CD8-positive, alpha-beta memory T cell (primary cell): ENCODE results near the gene CAGE1. TPM values are rescaled to one million over a fixed set of nuclear protein-coding genes. Genes with fewer than 3 reads are reported as not detected.
A peak's percentile ranks its signal among the peaks of the same experiment; 100 is the strongest.
"Not testable (repeated sequence)": the region's sequence is repeated elsewhere in the genome, so short reads cannot be mapped to it uniquely, and the experiment has no call there.

ENCODE experiments used
- CTCF ChIA-PET: fragments of 350-600 bp; sonication (Branson Sonifier 250); formaldehyde crosslinking; loops from one replicate; lab custom pipeline; 2021; ENCODE audit warnings: antibody characterized with exemption; lab: Charles Lee
- POLR2A ChIA-PET: fragments of 350-600 bp; sonication (Branson Sonifier 250); formaldehyde crosslinking; loops from one replicate; lab custom pipeline; 2021; ENCODE audit warnings: antibody characterized with exemption; lab: Charles Lee
- DNase-seq, 5 donors: peaks; one replicate each; pipeline versions ENCODE4 v3.0.0 to v3.0.0-alpha.2; 2020 to 2022; ENCODE audit warnings: mixed read lengths in 1 of 5
- H3K27ac ChIP-seq: one replicate; pipeline ENCODE4 v1.7.0; 2013; ENCODE audit warnings: low read depth, mild to moderate bottlenecking, low read length, moderate library complexity
- H3K27me3 ChIP-seq: 2 replicates; pipeline ENCODE4 v1.7.0; 2013; ENCODE audit warnings: low read length, mild to moderate bottlenecking; ENCODE audit not compliant: insufficient read depth, poor library complexity, severe bottlenecking
- H3K36me3 ChIP-seq: 2 replicates; pipeline ENCODE4 v1.7.0; 2013; ENCODE audit warnings: mild to moderate bottlenecking, low read length, moderate library complexity; ENCODE audit not compliant: insufficient read depth
- H3K4me1 ChIP-seq: 2 replicates; pipeline ENCODE4 v1.7.0; 2013; ENCODE audit warnings: mild to moderate bottlenecking, low read length, moderate library complexity; ENCODE audit not compliant: insufficient read depth
- H3K4me3 ChIP-seq: 2 replicates; pipeline ENCODE4 v1.7.0; 2013; ENCODE audit warnings: mild to moderate bottlenecking, low read length
- H3K9me3 ChIP-seq: 2 replicates; pipeline ENCODE4 v1.7.0; 2013; ENCODE audit warnings: mild to moderate bottlenecking, low read length
- H3K27ac Mint-ChIP-seq, 8 donors: one replicate each; pipeline ENCODE4 v1.8.0; 2020 to 2021; ENCODE audit warnings: mixed read lengths in 8 of 8, mild to moderate bottlenecking in 6 of 8, inconsistent platforms in 3 of 8, moderate library complexity in 3 of 8
- H3K27me3 Mint-ChIP-seq, 2 donors: one replicate each; pipeline ENCODE4 v1.8.0; 2020 to 2021; ENCODE audit warnings: mixed read lengths in 2 of 2, mild to moderate bottlenecking in 1 of 2, moderate library complexity in 1 of 2
- H3K36me3 Mint-ChIP-seq, 3 donors: one replicate each; pipeline ENCODE4 v1.8.0; 2020 to 2021; ENCODE audit warnings: mixed read lengths in 3 of 3, inconsistent platforms in 1 of 3, mild to moderate bottlenecking in 1 of 3
- H3K4me1 Mint-ChIP-seq, 3 donors: one replicate each; pipeline ENCODE4 v1.8.0; 2020 to 2021; ENCODE audit warnings: mixed read lengths in 3 of 3, inconsistent platforms in 1 of 3, mild to moderate bottlenecking in 1 of 3
- H3K4me3 Mint-ChIP-seq, 7 donors: one replicate each; pipeline ENCODE4 v1.8.0; 2020 to 2021; ENCODE audit warnings: mixed read lengths in 7 of 7, mild to moderate bottlenecking in 6 of 7, moderate library complexity in 4 of 7, inconsistent platforms in 2 of 7
- H3K9me3 Mint-ChIP-seq, 5 donors: one replicate each; pipeline ENCODE4 v1.8.0; 2020 to 2022; ENCODE audit warnings: mixed read lengths in 5 of 5, mild to moderate bottlenecking in 3 of 5, moderate library complexity in 2 of 5, inconsistent platforms in 1 of 5
- polyA plus RNA-seq: library from polyadenylated mRNA; unstranded; fragments of 300-500 nt; fragmentation: Illumina TruSeq; gene quantifications from one replicate; pipeline ENCODE4 v1.2.3, GENCODE V29; 2021
- total RNA-seq, 2 experiments: library from RNA; stranded (reverse); gene quantifications; one replicate each; pipeline ENCODE4 v1.2.3, GENCODE V29; 2021

The CAGE1 gene
- total and polyA plus RNA-seq, 3 experiments from 2014 or later = 0.18 TPM; not detected in 2

DNA sequence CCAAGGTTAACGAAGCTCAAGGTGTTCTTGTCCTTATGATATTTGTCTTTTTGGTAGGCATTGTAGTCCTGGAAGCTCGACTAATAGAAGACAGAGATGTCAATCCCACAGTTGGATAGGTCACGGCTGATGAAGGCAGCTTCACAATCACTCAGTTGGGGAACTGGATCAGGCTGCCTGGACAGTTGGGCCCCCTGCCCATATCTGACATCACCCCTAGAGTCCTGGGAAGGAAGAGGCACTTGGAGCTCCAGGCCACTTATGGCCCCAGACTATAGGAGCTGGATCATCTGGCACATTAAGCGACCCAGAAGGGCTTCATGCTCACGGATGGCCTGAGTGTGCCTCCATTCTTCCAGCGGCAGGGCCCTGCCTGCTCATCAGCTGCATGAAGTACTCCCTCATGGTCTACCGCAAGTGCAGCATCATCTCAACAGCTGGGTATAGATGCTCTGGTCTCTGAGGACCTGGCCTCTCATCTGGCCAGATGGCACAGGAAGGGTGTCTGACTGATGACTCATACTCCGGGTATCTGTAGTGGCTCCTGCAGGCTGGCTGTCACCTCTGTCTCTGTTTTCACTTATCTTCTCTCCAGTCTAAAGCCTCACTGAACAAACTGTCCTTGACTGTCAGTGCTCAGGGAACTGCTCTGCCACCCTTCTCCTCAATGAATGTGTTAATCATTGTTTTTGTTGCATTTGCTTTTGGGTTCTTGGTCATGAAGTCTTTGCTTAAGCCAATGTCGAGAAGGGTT is 47.4 kb downstream of the CAGE1 start:
- H3K9me3 Mint-ChIP-seq = no peaks in the 10 kb centered on the region
- ChIA-PET CTCF (interaction anchor here (1.7 kb wide), 1 partner anchor 10 kb away, joined by 4 read pairs; no protein-coding TSS in a partner anchor), POLR2A (no interaction called here)

DNA sequence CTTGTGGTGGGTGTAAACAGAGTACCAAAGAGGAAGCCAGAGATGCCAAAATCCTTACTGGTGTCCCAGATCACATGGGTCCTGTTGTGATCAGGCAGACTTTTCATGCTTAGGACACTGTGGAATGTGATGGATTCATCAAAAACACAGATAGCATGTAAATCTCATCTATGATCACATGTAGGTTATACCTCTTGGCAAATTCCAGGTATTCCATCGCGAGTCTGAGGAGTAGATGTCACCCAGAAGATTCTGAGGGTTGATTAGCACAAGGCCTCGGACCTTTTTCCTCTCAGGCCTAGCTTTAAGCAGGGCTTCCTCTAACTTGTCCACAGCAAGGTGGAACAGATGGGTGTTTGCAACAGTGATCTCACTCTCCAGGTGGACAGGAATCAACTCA is 48.3 kb downstream of the CAGE1 start:
- ChIA-PET POLR2A (no interaction called here), CTCF (interaction anchor here (1.7 kb wide), 1 partner anchor 9 kb away, joined by 4 read pairs; no protein-coding TSS in a partner anchor)
- H3K27ac ChIP-seq = no peak overlapping the region
- no peak for DNase-seq
- no peaks in the 10 kb centered on the region for H3K4me1 ChIP-seq
- no peak overlapping the region for H3K4me3 Mint-ChIP-seq
- H3K9me3 ChIP-seq = no peaks in the 10 kb centered on the region
- no peaks in the 10 kb centered on the region for H3K9me3 Mint-ChIP-seq
- no peak overlapping the region for H3K27ac Mint-ChIP-seq
- no peaks in the 10 kb centered on the region for H3K36me3 ChIP-seq
- H3K27me3 ChIP-seq = no peaks in the 10 kb centered on the region
- peaks cover 0 to 2% (median 0%) of the 10 kb centered on the region in 3 donors for H3K4me1 Mint-ChIP-seq
- no peak overlapping the region for H3K4me3 ChIP-seq
- H3K36me3 Mint-ChIP-seq = peaks cover 0 to 3% (median 0%) of the 10 kb centered on the region in 3 donors
- peaks cover 9 to 31% of the 10 kb centered on the region in 2 donors for H3K27me3 Mint-ChIP-seq

More for the DNA sequence above, 47.4 kb downstream of the CAGE1 start:
- Histone ChIP-seq H3K27me3 (no peaks in the 10 kb centered on the region), H3K4me1 (no peaks in the 10 kb centered on the region), H3K4me3 (no peak overlapping the region), H3K9me3 (no peaks in the 10 kb centered on the region), H3K36me3 (no peaks in the 10 kb centered on the region), H3K27ac (no peak overlapping the region)
- DNase-seq = no peak
- Mint-ChIP-seq H3K36me3 (peaks cover 0 to 3% (median 0%) of the 10 kb centered on the region in 3 donors), H3K4me1 (peaks cover 0 to 2% (median 0%) of the 10 kb centered on the region in 3 donors), H3K27me3 (peaks cover 8 to 31% of the 10 kb centered on the region in 2 donors), H3K4me3 (no peak overlapping the region), H3K27ac (peak overlapping the region in 1 of 8 donors; percentile 34)

DNA sequence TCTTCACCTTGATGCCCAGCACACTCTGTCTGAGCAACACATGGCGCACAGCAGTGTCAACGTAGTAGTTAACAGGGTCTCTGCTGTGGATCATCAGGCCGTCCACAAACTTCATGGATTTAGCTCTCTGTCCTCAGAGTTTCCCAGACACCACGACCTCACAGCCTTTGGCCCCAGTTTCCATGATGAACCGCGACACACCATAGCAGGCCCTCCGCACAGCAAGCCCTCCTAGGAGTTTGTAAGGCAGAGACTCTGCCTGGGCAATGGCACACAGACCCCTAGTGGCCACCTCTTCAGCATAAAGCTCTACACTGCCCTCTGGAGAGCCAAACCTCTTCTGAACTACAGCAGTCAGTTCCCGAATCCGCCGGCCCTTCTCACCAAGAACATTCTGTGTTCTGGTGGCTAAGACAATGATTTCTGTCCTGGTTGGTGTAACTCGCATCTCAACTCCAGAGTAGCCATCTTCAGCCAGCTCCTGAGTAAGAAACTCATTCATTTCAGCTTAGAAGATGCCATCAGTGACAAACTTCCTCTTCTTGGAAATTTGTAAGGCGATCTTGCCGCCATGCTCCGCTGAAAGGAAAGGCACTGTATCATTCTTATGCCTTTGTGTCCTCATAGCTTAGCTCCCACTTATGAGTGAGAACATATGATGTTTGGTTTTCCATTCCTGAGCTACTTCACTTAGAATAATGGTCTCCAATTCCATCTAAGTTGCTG is 50.4 kb downstream of the CAGE1 start:
- DNase-seq, H3K27me3 ChIP-seq, POLR2A ChIA-PET, H3K4me3 ChIP-seq, H3K9me3 Mint-ChIP-seq, H3K27ac Mint-ChIP-seq, H3K36me3 Mint-ChIP-seq, H3K4me1 Mint-ChIP-seq, H3K9me3 ChIP-seq, H3K36me3 ChIP-seq, H3K4me3 Mint-ChIP-seq, H3K27ac ChIP-seq, H3K4me1 ChIP-seq: not testable (repeated sequence)
- CTCF ChIA-PET = interaction anchor here (0.8 kb wide), 1 partner anchor 64 kb away, joined by 3 read pairs; no protein-coding TSS in a partner anchor
- H3K27me3 Mint-ChIP-seq = peaks cover 9 to 25% of the 10 kb centered on the region in 2 donors

DNA sequence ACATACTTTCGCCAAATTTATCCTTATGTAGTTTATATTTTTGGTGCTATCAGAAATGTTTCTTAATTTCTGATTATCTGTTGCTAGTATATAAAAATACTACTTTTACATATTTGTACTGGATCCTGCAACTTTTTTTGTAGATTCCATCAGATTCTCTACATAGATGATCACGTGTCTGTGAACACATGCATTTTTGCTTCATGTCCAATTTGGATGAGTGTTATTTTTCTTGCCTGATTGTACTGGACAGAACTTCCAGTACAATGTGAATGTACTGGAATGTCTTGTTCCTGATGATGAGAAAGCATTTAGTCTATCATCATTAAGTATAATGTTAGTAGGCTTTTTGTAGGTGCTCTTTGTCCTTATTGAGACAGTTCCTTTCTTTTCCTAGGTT is 51.5 kb downstream of the CAGE1 start:
- Mint-ChIP-seq H3K4me1 (no peaks in the 10 kb centered on the region), H3K9me3 (no peaks in the 10 kb centered on the region), H3K27ac (no peak overlapping the region), H3K4me3 (no peak overlapping the region), H3K36me3 (peaks cover 0 to 1% (median 0%) of the 10 kb centered on the region in 3 donors), H3K27me3 (peaks cover 9 to 16% of the 10 kb centered on the region in 2 donors)
- ChIA-PET CTCF (no interaction called here), POLR2A (no interaction called here)
- no peaks in the 10 kb centered on the region for H3K27me3 ChIP-seq
- H3K36me3 ChIP-seq = no peaks in the 10 kb centered on the region
- no peak for DNase-seq
- H3K4me1 ChIP-seq = no peaks in the 10 kb centered on the region
- H3K4me3 ChIP-seq = no peak overlapping the region
- no peak overlapping the region for H3K27ac ChIP-seq
- no peaks in the 10 kb centered on the region for H3K9me3 ChIP-seq

DNA sequence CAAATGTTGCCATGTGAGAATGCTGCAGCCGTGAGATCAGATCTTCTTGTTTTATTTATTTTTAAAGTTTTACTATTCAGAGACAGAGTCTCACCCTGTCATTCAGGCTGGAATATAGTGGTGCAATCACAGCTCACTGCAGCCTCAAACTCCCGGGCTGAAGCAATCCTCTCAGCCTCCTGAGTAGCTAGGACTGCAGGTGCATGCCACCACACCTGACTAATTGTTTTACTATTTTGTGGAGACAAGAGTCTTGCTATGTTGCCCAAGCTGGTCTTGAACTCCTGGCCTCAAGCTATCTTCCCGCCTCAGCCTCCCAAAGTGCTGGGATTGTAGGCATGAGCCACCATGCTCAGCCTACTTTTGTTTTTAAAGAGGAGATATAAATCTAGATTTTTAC is 54.0 kb downstream of the CAGE1 start:
- Mint-ChIP-seq H3K4me1 (no peaks in the 10 kb centered on the region), H3K9me3 (no peaks in the 10 kb centered on the region), H3K4me3 (no peak overlapping the region), H3K27ac (no peak overlapping the region), H3K27me3 (peaks cover 2 to 5% of the 10 kb centered on the region in 2 donors), H3K36me3 (no peaks in the 10 kb centered on the region)
- H3K4me3 ChIP-seq = no peak overlapping the region
- ChIA-PET CTCF (no interaction called here), POLR2A (no interaction called here)
- H3K27ac ChIP-seq = no peak overlapping the region
- H3K9me3 ChIP-seq = no peaks in the 10 kb centered on the region
- no peak for DNase-seq
- no peaks in the 10 kb centered on the region for H3K4me1 ChIP-seq
- H3K36me3 ChIP-seq = no peaks in the 10 kb centered on the region
- no peaks in the 10 kb centered on the region for H3K27me3 ChIP-seq

DNA sequence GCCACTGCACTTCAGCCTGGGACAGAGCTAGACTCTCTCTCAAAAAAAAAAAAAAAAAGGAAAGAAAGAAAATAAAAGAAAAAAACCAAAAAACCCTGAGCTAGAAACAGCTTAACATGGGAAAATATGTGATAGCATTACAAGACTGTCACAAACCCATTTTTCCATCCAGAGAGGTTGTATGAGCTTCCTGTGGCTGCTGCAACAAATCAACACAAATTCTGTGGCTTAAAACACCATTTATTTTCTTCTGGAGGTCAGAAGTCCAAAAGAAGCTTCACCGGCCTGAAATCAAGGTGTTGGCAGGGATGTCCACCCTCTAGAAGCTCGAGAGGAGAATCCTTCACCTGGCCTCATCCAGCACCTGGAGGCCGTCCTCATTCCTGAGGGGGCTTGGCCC is 54.9 kb downstream of the CAGE1 start:
- no peak overlapping the region for H3K27ac Mint-ChIP-seq
- no peak overlapping the region for H3K27ac ChIP-seq
- no peaks in the 10 kb centered on the region for H3K27me3 ChIP-seq
- no peaks in the 10 kb centered on the region for H3K9me3 Mint-ChIP-seq
- no peaks in the 10 kb centered on the region for H3K36me3 ChIP-seq
- H3K4me1 Mint-ChIP-seq = no peaks in the 10 kb centered on the region
- ChIA-PET POLR2A (interaction anchor here (0.6 to 0.7 kb wide), 2 partner anchors 26 to 217 kb away, joined by 5 to 7 read pairs; no protein-coding TSS in a partner anchor), CTCF (no interaction called here)
- H3K9me3 ChIP-seq = no peaks in the 10 kb centered on the region
- peaks cover 2 to 5% of the 10 kb centered on the region in 2 donors for H3K27me3 Mint-ChIP-seq
- no peaks in the 10 kb centered on the region for H3K36me3 Mint-ChIP-seq
- no peak overlapping the region for H3K4me3 Mint-ChIP-seq
- no peaks in the 10 kb centered on the region for H3K4me1 ChIP-seq
- no peak overlapping the region for H3K4me3 ChIP-seq
- DNase-seq = no peak

DNA sequence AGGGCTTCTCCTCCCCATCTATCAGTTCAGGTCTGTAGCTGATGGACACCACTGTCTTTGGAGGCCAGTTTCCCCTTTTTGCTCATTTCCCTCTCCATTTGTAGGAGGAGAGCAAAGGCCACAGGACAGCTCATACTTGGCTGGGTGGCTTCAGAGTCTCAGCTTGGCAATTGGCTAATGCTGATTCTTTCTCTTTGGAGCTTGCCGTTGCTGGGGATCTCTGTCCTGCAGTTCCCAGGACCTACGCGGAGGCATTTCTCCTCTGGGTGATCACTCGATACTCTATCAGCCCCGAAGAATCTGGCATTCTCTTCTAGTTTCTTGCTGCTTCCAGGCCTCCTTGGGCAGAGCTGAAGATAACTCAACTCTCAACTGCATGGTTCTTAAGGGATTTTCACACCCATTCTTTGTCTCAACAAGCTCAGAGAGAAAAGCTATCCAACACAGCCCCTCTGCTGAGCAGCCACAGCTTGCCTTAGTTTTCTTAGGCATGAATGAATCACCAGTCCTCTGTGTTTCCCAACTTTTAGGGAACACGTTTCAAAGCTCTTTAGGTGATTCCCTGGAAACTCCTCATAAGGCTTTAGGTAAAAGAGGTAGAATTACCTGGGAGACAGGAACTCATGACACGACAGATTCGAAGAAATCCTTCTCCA is 57.3 kb downstream of the CAGE1 start:
- Mint-ChIP-seq H3K9me3 (no peaks in the 10 kb centered on the region), H3K27me3 (peaks cover 5 to 9% of the 10 kb centered on the region in 2 donors), H3K4me1 (no peaks in the 10 kb centered on the region), H3K27ac (no peak overlapping the region), H3K4me3 (no peak overlapping the region), H3K36me3 (no peaks in the 10 kb centered on the region)
- no peak overlapping the region for H3K27ac ChIP-seq
- no peaks in the 10 kb centered on the region for H3K36me3 ChIP-seq
- ChIA-PET CTCF (interaction anchor here (1.0 to 1.3 kb wide), 2 partner anchors 9 to 57 kb away, joined by 3 to 4 read pairs; no protein-coding TSS in a partner anchor), POLR2A (no interaction called here)
- no peaks in the 10 kb centered on the region for H3K4me1 ChIP-seq
- no peaks in the 10 kb centered on the region for H3K9me3 ChIP-seq
- H3K4me3 ChIP-seq = no peak overlapping the region
- no peak for DNase-seq
- no peaks in the 10 kb centered on the region for H3K27me3 ChIP-seq
